NCI-H2029 (cell line): Measurements from ENCODE around the gene SMIM24.
A peak's percentile ranks its signal among the peaks of the same experiment; 100 is the strongest.
"Not testable (repeated sequence)": the region's sequence is repeated elsewhere in the genome, so short reads cannot be mapped to it uniquely, and the experiment has no call there.

ENCODE experiments used
- DNase-seq: peaks from one replicate; lab custom pipeline; 2025; lab: John Stamatoyannopoulos, UW

The SMIM24 gene

GRCh38 chr19:3480383-3481091, at the start of gene SMIM24:
SMIM24 (minus strand) TSS chr19:3480525; CDS start chr19:3480463, 62 bp downstream.
- no peak for DNase-seq

GRCh38 chr19:3529299-3529698, 49.0 kb upstream of the SMIM24 start:
- not testable (repeated sequence) for DNase-seq

- DNase-seq = no peak
Measured at GRCh38 chr19:3528539-3529211, 48.4 kb upstream of the SMIM24 start.

- DNase-seq = no peak
Measured at GRCh38 chr19:3528080-3528479, 47.8 kb upstream of the SMIM24 start.

GRCh38 chr19:3527238-3527910, 47.0 kb upstream of the SMIM24 start:
- no peak for DNase-seq

- no peak for DNase-seq
Measured at GRCh38 chr19:3526507-3527237, 46.3 kb upstream of the SMIM24 start.

- no peak for DNase-seq
Measured at GRCh38 chr19:3524904-3525451, 44.7 kb upstream of the SMIM24 start.

GRCh38 chr19:3524078-3524842, 43.9 kb upstream of the SMIM24 start:
- DNase-seq = no peak

GRCh38 chr19:3523361-3524077, 43.2 kb upstream of the SMIM24 start:
- DNase-seq = no peak

- DNase-seq = no peak
Measured at GRCh38 chr19:3522421-3523360, 42.4 kb upstream of the SMIM24 start.

- no peak for DNase-seq
Measured at GRCh38 chr19:3521104-3521445, 40.8 kb upstream of the SMIM24 start.

- no peak for DNase-seq
Measured at GRCh38 chr19:3520166-3521103, 40.1 kb upstream of the SMIM24 start.

GRCh38 chr19:3519126-3519525, 38.8 kb upstream of the SMIM24 start:
- DNase-seq = no peak

- no peak for DNase-seq
Measured at GRCh38 chr19:3518659-3519058, 38.3 kb upstream of the SMIM24 start.

GRCh38 chr19:3518255-3518654, 37.9 kb upstream of the SMIM24 start:
- DNase-seq = no peak

GRCh38 chr19:3517638-3518037, 37.3 kb upstream of the SMIM24 start:
- no peak for DNase-seq

- peak; percentile 98 for DNase-seq
Measured at GRCh38 chr19:3516675-3517207, 36.4 kb upstream of the SMIM24 start.

- no peak for DNase-seq
Measured at GRCh38 chr19:3515891-3516422, 35.6 kb upstream of the SMIM24 start.
